HEK293T (cell line): Measurements from ENCODE around the gene SIRT5.
A peak's percentile ranks its signal among the peaks of the same experiment; 100 is the strongest.

Experiments
- CTCF ChIA-PET: fragments of 350-600 bp; formaldehyde crosslinking; extraction: SDS; loops from one replicate; lab custom pipeline; 2021; ENCODE audit warnings: antibody characterized with exemption, inconsistent platforms; lab: Yijun Ruan, JAX
- POLR2A ChIA-PET: fragments of 350-600 bp; formaldehyde crosslinking; extraction: SDS; loops from one replicate; lab custom pipeline; 2020; ENCODE audit warnings: antibody characterized with exemption, inconsistent platforms; lab: Yijun Ruan, JAX
- DNase-seq: peaks from one replicate; pipeline ENCODE4 v3.0.0; 2012; ENCODE audit warnings: mixed read lengths; ENCODE audit errors: extremely low spot score
- ARNT ChIP-seq: fragments of 450-650 bp; IDR thresholded peaks from 2 replicates; pipeline ENCODE4 v1.6.1; 2017; ENCODE audit warnings: mild to moderate bottlenecking
- BHLHE40 ChIP-seq: fragments of 450-650 bp; IDR thresholded peaks from 2 replicates; pipeline ENCODE4 v1.6.1; 2016; ENCODE audit warnings: mild to moderate bottlenecking, moderate library complexity, borderline replicate concordance
- CTBP1 ChIP-seq: fragments of 450-650 bp; IDR thresholded peaks from 2 replicates; pipeline ENCODE4 v1.6.1; 2016; ENCODE audit warnings: borderline replicate concordance
- ELF4 ChIP-seq: fragments of 450-650 bp; IDR thresholded peaks from 2 replicates; pipeline ENCODE4 v1.6.1; 2017; ENCODE audit warnings: antibody characterized with exemption
- FOXA1 ChIP-seq: fragments of 450-650 bp; IDR thresholded peaks from 2 replicates; pipeline ENCODE4 v1.6.1; 2016; ENCODE audit warnings: mild to moderate bottlenecking
- FOXK2 ChIP-seq: fragments of 450-650 bp; IDR thresholded peaks from 2 replicates; pipeline ENCODE4 v1.6.1; 2016; ENCODE audit warnings: mild to moderate bottlenecking
- FOXM1 ChIP-seq: fragments of 450-650 bp; IDR thresholded peaks from 2 replicates; pipeline ENCODE4 v1.6.1; 2017; ENCODE audit warnings: mild to moderate bottlenecking, borderline replicate concordance
- HDGF ChIP-seq: fragments of 450-650 bp; IDR thresholded peaks from 2 replicates; pipeline ENCODE4 v1.6.1; 2017; ENCODE audit warnings: antibody characterized with exemption, borderline replicate concordance
- L3MBTL2 ChIP-seq: fragments of 450-650 bp; conservative IDR thresholded peaks from 2 replicates; pipeline ENCODE4 v1.6.1; 2016; ENCODE audit warnings: mild to moderate bottlenecking
- LEF1 ChIP-seq: fragments of 450-650 bp; IDR thresholded peaks from 2 replicates; pipeline ENCODE4 v1.6.1; 2017; ENCODE audit warnings: mild to moderate bottlenecking, borderline replicate concordance
- NFRKB ChIP-seq: fragments of 450-650 bp; IDR thresholded peaks from 2 replicates; pipeline ENCODE4 v1.6.1; 2016; ENCODE audit warnings: mild to moderate bottlenecking, moderate library complexity
- PKNOX1 ChIP-seq: fragments of 450-650 bp; IDR thresholded peaks from 2 replicates; pipeline ENCODE4 v1.6.1; 2016
- SP1 ChIP-seq: fragments of 450-650 bp; IDR thresholded peaks from 2 replicates; pipeline ENCODE4 v1.6.1; 2017
- SUZ12 ChIP-seq: fragments of 450-650 bp; IDR thresholded peaks from 2 replicates; pipeline ENCODE4 v1.6.1; 2016; ENCODE audit warnings: mild to moderate bottlenecking
- TARDBP ChIP-seq: fragments of 450-650 bp; IDR thresholded peaks from 2 replicates; pipeline ENCODE4 v1.6.1; 2016
- ZNF384 ChIP-seq: fragments of 450-650 bp; IDR thresholded peaks from 2 replicates; pipeline ENCODE4 v1.6.1; 2016

The SIRT5 gene

GRCh38 chr6:13544454-13545186 lies 29.8 kb upstream of the SIRT5 start:
- DNase-seq = no peak
- CTCF ChIA-PET = no interaction called here
- TF ChIP-seq FOXK2 (no peak), SUZ12 (no peak), FOXA1 (no peak), ARNT (no peak), FOXM1 (no peak), SP1 (no peak), CTBP1 (no peak), PKNOX1 (no peak), ZNF384 (no peak), HDGF (no peak), BHLHE40 (no peak), ELF4 (no peak), NFRKB (no peak), LEF1 (no peak), L3MBTL2 (no peak), TARDBP (no peak)
- POLR2A ChIA-PET = no interaction called here

- TF ChIP-seq FOXA1 = no peak
- no peak for TF ChIP-seq NFRKB
- TF ChIP-seq BHLHE40 = no peak
- TF ChIP-seq FOXM1 = no peak
- TF ChIP-seq L3MBTL2 = no peak
- no peak for TF ChIP-seq FOXK2
- no peak for TF ChIP-seq SUZ12
- TF ChIP-seq ARNT = no peak
- no peak for TF ChIP-seq TARDBP
- no peak for TF ChIP-seq CTBP1
- TF ChIP-seq LEF1 = no peak
- no peak for TF ChIP-seq HDGF
- TF ChIP-seq PKNOX1 = no peak
- no peak for TF ChIP-seq SP1
- TF ChIP-seq ZNF384 = no peak
- no peak for TF ChIP-seq ELF4
- CTCF ChIA-PET = no interaction called here
- POLR2A ChIA-PET = no interaction called here
- no peak for DNase-seq
Observed at GRCh38 chr6:13545885-13546284, 28.5 kb upstream of the SIRT5 start.

GRCh38 chr6:13548500-13549210 lies 25.7 kb upstream of the SIRT5 start:
- DNase-seq = no peak

GRCh38 chr6:13550656-13551055 lies 23.7 kb upstream of the SIRT5 start:
- TF ChIP-seq LEF1 (no peak), FOXA1 (no peak), ZNF384 (no peak), PKNOX1 (no peak), CTBP1 (no peak), SUZ12 (no peak), ELF4 (no peak), FOXK2 (no peak), BHLHE40 (no peak), TARDBP (no peak), SP1 (no peak), HDGF (no peak), NFRKB (no peak), ARNT (no peak)

More at GRCh38 chr6:13548500-13549210, 25.7 kb upstream of the SIRT5 start:
- ChIA-PET POLR2A (interaction anchor here (1.0 kb wide), 1 partner anchor 26 kb away, joined by 3 read pairs; the partner anchor contains the start of gene SIRT5), CTCF (interaction anchor here (0.9 kb wide), 1 partner anchor 35 kb away, joined by 3 read pairs; no protein-coding TSS in a partner anchor)
- TF ChIP-seq ARNT = no peak
- TF ChIP-seq L3MBTL2 = peak; percentile 33; the same call in 1 of the 2 replicates
- no peak for TF ChIP-seq BHLHE40
- no peak for TF ChIP-seq CTBP1
- no peak for TF ChIP-seq ELF4

GRCh38 chr6:13553646-13554045 lies 20.8 kb upstream of the SIRT5 start:
- DNase-seq = no peak
- POLR2A ChIA-PET = no interaction called here
- TF ChIP-seq FOXK2 (no peak), LEF1 (no peak), FOXM1 (no peak), SP1 (no peak), HDGF (no peak), SUZ12 (no peak), BHLHE40 (no peak), NFRKB (no peak), TARDBP (no peak), CTBP1 (no peak), ELF4 (no peak), ZNF384 (no peak), L3MBTL2 (no peak), PKNOX1 (no peak), FOXA1 (no peak), ARNT (no peak)
- CTCF ChIA-PET = no interaction called here

More at GRCh38 chr6:13550656-13551055, 23.7 kb upstream of the SIRT5 start:
- CTCF ChIA-PET = no interaction called here
- POLR2A ChIA-PET = no interaction called here
- DNase-seq = no peak
